Stimulated activated CD4-positive, alpha-beta T cell treated with anti-CD3 and anti-CD28 coated beads, Interleukin-1b, Interleukin-23, amount 100 ng/mL, for 1 hour (primary cell): ENCODE measurements around the gene CLIP3.
"Not testable (repeated sequence)": the region's sequence is repeated elsewhere in the genome, so short reads cannot be mapped to it uniquely, and the experiment has no call there.

Experiments used
- DNase-seq, 2 donors: peaks; one replicate each; pipeline ENCODE4 v3.0.0-alpha.2; 2020; ENCODE audit warnings: low read depth in 2 of 2

Gene CLIP3

DNA sequence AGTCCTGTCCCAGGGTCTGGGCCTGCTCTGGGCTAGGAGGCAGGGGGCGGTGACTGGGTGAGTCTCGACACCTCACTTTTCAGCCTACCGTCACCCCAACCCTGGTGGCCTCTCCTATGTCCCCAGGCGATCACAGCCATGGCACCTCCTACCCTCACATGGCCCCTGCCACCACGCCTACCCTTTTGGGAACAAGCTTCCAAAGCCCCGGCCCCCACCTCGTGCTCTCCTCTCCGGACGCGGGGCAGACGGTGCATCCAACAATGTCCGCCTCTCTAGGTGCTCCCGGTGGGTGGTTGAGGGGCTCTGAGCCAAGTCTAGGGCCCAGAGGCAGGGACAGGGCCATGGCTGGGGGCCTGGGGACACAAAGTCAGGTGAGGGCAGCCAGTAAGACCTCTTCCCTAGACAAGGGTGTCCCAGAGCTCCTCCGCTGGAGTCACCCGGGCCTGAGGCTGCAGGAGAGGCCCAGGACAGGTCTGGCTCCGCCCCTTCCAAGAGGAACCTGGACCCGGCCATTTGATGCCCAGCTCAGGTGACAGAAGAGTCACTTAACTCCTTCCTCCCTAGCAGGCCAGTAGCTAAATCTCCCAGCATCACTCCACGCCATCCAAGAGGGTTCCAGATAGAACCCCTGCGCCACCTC, 24.2 kb downstream of the CLIP3 start, which contains the start of gene SYNE4:
Gene SYNE4 (minus strand): TSS at position 478 of the 643 bp plus-strand sequence. CDS start 132 bp downstream, at position 346.
- no peak for DNase-seq

- DNase-seq, result no peak
Measured at GRCh38 chr19:36006955-36007354, 25.7 kb downstream of the CLIP3 start.

- DNase-seq, result no peak
Measured at GRCh38 chr19:36003284-36003683, 29.4 kb downstream of the CLIP3 start.

GRCh38 chr19:36001605-36002004, 31.1 kb downstream of the CLIP3 start:
- DNase-seq, result no peak

DNA sequence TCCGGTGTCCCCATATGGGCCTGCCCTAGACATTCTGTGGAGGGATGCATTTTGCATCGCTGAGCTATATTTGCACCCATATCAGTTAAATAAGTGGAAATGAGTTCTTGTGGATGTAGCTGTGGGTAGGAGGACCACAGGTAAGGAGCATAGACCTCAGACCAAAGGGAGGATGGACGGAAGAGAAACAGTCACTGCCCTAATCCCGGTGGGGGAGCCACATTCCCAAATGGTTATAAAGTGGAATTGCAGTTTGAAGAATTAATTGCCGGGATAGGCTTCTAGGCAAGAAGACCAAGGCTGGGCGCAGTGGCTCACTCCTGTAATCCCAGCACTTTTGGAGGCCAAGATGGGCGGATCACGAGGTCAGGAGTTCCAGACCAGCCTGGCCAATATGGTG, 35.9 kb downstream of the CLIP3 start:
- no peak for DNase-seq

DNA sequence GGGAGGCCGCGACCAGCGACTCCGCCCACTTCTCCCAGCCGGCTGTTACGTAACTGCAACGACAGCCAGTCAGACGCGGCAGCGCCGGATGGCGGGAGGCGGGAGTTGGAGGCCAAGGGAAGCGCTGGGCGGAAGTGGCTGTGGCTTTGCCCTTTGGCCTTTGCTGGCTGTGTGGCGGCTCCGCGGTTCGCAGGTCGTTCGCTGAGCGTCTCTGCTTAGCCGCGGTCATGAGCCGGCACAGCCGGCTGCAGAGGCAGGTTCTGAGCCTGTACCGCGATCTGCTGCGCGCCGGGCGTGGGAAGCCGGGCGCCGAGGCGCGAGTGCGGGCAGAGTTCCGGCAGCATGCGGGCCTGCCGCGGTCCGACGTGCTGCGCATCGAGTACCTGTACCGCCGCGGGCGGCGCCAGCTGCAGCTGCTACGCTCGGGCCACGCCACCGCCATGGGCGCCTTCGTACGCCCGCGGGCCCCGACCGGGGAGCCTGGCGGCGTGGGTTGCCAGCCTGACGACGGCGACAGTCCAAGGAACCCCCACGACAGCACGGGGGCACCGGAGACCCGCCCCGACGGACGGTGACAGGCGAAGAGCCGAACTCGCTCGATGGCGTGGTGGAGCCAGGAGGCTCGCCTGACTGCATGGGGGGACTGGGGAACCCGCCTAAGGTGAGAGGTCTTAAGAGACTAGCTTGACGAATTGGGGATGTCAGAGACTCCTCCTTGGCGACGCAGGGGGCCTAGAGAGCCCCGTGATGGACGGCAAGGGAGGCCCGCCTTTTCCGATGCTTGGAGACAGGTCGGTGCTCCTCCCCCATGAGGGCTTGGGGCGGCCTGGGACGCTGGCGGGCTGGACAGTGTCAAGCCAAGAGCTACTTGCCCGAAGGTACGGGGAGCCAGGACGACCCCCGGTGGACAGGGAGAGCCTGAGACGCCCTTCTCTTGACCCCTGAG, 37.4 kb downstream of the CLIP3 start, which contains the start of gene SDHAF1:
Gene SDHAF1 (plus strand): TSS at position 141 of the 946 bp plus-strand sequence. CDS start 87 bp downstream, at position 228.
- peak; percentile 70 to 86 for DNase-seq

DNA sequence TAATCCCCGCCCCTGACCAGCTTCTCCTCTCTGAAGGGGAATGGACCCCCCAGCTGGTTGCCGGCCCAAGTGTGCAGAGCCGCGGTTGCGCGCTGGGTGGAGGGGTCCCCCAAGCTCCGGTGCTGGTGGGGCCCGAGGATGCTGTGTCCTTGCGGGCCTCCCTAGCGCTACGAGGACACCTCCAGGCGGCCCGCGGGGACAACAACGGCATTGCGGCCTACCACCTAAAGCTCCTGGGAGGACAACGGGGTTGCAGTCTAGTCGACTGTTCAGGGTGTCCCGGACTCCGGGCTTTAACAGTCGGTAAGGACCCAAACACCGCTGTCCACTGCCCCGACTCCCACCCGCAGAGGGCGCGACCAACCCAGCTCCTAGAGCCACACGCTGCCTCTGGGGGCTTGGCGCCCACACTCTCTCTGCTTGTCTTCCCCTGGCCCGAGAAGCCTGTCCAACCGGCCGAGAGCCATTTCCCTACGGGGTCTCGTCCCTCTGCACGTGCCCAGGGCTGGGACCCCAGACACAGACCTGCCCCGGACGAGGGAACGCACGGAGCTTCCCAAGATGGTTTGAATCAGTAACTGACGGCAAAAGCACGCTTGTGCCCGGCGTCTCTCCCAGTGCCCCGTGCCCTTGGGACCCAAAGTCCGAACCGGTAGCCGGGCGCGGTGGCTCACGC, 38.6 kb downstream of the CLIP3 start:
- DNase-seq, result no peak

GRCh38 chr19:35992907-35993765, 39.5 kb downstream of the CLIP3 start:
- DNase-seq, result no peak

DNA sequence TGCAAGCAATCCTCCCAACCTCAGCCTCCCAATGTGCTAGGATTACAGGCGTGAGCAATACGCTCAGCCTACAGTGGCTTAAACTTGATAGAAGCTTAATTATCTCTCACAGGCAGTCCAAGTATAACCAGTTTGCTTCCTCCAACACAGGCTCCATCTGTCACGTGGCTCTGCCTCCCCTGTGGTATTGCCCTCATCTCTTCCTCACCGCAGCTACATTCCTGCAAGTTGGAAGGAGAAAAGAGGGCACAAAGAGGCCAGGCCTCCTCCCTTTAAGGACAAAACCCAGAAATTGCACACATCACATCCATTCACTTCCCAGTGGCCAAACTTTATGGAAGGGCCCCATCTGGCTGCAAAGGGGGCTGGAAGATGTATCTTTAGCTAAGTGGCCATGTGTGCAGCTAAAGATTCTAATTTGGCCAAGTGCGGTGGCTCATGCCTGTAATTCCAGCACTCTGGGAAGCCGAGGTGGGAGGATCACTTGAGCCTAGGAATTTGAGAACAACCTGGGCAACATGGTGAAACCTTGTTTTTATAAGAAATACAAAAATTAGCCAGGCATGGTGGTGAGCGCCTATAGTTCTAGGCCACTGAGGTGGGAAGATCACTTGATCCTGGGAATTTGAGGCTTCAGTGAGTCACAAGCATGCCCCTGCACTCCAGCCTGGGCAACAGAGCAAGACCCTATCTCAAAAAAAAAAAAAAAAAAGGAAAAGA, 40.8 kb downstream of the CLIP3 start:
- no peak for DNase-seq

GRCh38 chr19:35990771-35991730, 41.6 kb downstream of the CLIP3 start:
- DNase-seq, result no peak

DNA sequence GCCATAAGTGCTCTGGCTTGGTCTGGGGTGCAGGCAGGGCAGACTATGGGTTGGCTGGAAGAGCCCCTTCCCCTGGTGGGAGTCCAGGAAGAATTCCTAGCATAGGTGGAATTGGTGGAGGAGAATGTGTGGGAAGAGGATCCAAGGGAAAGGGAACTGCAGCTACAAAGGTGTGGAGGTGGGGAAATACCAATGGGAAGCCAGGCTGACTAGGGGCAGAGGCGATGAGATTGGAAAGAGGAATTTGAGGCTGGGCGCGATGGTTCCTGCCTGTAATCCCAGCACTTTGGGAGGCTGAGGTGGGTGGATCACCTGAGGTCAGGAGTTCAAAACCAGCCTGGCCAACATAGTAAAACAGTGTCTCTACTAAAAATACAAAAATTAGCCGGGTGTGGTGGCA, 42.5 kb downstream of the CLIP3 start:
- no peak for DNase-seq

DNA sequence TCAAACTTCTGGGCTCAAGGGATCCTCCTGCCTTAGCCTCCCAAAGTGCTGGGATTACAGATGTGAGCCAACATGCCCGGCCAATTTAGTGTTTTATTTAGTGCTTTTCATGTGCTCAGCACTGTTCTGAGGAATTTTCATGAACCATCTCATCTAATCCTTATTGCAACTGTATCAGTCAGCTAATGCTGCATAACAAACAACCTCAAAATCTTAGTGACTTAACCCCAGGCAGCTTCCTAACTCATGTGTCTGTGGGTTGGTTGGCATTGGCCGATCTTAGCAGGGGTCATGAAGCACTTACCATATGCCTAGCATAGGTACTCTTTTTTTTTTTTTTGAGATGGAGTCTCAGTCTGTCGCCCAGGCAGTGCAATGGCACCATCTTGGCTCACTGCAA, 43.8 kb downstream of the CLIP3 start:
- no peak for DNase-seq

DNA sequence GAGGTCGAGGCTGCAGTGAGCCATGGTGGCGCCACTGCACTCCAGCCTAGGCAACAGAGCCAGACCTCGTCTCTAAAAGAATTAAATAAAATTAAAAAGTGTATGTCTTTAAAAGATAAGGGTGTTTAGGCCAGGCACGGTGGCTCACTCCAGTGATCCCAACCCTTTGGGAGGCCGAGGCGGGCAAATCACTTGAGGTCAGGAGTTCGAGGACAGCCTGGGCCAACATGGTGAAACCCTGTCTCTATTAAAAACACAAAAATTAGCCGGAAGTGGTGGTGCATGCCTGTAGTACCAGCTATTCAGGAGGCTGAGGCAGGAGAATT, 45.1 kb downstream of the CLIP3 start:
- DNase-seq, result no peak

DNA sequence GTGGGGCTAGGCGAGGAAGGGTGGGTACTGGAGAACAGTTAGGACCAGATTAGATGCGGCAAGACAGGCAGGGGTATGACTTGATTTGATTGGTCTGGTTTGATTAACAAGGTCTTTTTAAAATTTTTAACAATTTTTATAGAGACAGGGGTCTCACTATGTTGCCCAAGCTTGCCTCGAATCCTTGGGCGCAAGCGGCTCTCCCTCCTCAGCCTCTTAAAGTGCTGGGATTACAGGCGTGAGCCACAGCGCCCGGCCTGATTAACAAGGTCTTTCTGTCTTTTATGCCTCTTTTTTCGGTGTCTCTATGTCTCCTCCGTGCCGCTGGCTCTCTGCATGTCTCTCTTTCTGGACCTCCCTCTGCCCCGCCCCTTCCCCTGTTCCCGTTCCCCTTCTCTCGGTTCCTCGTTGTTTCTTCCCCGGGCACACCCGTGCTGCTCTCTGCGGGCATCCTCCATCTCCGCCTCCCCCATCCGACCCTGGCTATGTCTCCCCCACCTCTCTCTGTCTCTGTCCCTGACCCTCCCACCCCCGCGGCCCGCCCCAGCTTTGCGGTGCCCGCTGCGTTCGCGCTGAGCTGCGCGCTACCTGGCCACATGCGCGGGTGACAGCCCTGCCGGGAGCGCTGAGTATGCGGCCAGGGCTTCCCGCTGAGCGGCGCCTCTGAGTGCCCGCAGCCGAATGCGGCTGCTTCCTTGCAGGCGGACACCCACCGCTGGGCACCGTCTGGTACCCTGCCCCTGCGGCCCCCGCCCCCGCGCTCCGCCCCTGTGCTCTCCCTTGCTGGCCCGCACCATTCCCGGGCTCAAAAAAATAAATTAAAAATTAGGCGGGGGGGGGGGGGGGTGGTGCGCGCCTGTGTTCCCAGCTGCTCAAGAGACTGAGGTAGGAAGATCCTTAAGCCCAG, 45.8 kb downstream of the CLIP3 start:
- DNase-seq, result no peak

- DNase-seq, result no peak
Measured at GRCh38 chr19:35986111-35986510, 46.6 kb downstream of the CLIP3 start.

DNA sequence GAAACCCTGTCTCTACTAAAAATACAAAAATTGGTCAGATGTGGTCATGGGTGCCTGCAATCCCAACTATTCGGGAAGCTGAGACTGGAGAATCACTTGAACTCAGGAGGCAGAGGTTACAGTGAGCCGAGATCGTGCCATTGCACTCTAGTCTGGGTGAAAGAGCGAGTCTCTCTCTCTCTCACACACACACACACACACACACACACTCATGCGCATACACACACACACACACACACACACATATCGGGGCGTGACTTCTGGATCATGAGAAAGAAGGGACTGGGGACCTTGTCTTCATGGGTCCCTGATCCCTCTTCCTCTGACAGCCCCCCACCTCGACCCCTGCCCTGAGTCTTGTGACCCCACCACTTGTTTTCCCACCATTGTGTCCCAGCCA, 49.5 kb downstream of the CLIP3 start:
- no peak for DNase-seq

GRCh38 chr19:35980997-35981396, 51.7 kb downstream of the CLIP3 start:
- DNase-seq, result not testable (repeated sequence)

DNA sequence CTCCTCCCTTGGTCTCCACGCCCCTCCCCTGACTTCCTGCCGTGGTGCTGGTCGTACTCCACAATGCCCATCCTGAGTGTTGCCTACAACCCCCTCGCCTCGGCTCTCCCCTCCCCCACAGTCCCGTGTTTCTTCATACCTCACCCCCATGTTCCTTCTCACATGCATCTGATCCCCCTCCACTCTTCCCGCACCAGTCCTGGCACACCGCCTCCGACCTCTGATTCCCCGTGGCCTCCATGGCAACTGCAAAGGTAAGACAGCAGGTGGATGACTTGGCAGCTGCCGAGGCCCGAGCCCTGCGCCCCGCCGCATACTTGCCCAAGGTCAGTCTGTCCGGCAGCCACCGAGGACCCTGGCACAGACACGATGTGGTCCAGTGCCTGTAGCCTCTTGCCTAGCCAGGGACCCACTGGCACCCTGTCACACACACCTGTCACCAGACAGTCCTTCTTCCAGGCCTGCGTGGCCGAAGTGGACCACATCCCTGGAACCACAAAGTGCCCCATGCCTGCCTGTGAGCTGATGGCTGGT, 53.8 kb downstream of the CLIP3 start:
- DNase-seq, result no peak
